ENCODE results near the gene STAC.
"Not testable (repeated sequence)": the region's sequence is repeated elsewhere in the genome, so short reads cannot be mapped to it uniquely, and the experiment has no call there.

The STAC gene

DNA sequence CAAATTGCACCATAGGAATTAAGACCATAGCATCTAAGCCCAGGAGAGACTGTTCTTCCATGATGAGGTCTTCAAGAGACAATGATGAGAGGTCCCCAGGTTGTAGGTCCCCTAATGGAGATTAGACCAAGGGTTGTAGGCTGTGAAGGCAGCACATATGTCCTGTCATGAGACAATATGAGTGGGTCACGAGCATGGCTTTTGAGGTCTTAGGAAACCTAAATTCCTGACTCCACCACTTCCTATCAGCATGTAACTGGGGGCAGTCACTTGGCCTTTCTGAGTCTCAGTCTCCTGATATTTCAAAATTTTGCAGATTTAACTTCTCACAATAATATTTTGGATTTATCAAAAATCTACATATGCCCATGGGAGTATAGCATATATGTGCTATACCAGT is 31.3 kb downstream of the STAC start:
- DNase-seq: no peak

DNA sequence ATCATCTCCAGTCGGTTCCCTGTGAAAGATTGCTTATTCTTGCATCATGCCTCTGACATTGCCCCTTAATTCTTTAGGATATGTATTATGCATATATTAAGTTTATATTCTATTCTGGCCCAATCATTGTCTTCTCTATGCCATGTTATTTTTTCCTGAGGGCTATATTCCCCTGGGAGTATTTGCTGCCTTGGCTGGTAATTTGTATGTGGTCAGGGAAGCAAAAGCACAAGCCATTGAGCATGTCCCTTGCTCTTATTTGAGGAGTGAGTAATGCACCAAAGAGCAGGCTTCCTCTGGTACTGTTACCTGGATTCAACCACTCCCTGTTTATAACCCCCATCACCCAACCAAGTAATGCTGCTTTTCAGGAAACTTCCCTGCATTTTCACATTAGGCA is 36.3 kb downstream of the STAC start:
- DNase-seq: no peak

DNA sequence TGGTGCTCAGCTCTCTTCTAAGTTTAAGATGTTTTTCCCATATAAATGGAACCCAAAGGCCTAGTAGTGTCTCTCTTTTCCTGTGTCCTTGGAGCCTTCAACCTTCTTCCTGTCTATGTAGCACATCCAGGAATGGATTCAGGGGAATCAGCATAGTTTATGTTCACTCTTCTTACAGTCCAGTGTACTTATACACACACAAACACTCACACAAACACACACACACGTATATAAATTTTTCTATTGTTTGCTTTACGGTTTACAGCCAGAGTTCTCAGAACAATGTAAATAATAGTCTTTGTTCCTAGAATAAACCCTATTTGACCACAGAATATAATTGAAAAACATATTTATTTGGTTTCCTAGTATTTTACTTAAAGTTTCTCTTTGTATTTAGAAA is 36.9 kb downstream of the STAC start:
- no peak for DNase-seq

DNA sequence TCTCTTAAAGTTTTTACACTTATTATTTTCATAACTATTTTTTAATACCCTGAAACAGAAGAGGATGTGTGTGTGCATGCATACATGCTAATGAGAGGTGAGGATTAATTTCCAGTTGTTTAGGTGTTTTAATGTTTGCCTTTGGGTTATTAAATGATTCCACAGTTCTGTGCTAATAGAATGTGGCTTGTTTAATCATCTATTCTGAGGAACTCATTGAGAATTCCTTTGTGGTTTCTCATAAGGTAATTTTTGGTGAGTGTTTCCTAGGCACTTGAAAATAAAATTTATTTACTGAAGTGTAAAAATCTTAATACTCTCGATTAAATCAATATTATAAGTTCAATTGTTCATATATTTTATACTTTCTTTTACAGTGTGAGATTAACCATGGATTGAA is 38.0 kb downstream of the STAC start:
- no peak for DNase-seq

DNA sequence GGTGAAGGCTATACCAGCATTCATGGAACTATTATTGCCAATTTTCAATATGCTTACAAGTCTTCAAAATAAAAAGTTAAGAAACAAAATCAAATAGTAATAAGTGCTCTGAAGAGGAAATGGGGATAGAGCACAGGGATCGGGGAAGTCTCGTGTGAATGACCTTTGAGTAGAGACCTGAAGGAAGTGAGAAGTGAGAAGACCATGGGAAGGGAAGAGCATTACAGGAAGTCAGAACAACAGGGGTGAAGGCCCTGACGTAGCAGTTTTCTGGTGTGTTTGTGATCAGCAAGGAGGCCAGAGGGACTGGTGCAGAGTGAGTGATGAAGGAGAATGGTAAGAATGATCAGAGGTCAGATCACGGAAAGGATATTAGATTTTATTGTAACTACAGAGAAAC is 48.1 kb downstream of the STAC start:
- no peak for DNase-seq

DNA sequence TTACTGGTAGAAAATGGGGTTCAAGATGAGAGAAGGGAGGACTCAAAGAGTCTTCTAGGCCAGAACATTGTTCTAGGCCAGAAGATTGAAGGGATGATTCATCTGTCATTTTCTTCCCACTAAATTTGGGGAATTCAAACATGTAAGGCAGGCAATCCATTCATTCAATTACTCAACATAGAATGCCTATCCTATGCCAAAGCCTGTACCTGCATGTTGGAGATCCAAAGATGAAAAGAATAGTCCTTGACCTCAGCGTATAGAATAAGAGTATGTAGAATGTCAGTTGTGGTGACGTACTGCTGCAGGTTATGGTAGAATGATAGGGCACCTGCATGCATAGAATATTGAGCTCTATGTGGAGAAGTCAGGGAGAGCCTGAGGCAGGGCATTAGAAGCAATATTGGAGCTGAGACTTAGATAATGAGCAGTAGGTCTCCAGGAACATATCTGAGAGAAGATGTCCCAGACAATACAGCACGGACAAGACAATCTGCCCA is 49.7 kb downstream of the STAC start:
- DNase-seq: no peak

DNA sequence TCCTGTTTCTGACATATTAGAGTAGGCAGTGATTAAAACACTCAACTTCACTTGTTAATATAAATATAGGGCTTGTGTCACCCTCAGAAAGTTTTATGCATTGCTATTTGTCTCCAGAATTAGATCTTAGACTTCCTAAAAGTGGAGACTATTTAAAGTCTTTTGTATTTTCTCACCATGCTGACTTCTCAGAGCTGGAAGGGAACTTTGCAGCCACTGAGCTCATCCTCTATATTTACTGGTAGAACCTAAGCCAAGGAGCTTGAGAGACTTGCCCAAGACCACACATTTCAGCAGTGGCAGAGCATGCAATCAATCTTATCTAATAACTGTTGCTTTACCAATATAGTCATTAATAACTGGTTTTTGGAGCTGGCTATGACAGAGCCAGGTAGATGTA is 53.2 kb downstream of the STAC start:
- DNase-seq: no peak

DNA sequence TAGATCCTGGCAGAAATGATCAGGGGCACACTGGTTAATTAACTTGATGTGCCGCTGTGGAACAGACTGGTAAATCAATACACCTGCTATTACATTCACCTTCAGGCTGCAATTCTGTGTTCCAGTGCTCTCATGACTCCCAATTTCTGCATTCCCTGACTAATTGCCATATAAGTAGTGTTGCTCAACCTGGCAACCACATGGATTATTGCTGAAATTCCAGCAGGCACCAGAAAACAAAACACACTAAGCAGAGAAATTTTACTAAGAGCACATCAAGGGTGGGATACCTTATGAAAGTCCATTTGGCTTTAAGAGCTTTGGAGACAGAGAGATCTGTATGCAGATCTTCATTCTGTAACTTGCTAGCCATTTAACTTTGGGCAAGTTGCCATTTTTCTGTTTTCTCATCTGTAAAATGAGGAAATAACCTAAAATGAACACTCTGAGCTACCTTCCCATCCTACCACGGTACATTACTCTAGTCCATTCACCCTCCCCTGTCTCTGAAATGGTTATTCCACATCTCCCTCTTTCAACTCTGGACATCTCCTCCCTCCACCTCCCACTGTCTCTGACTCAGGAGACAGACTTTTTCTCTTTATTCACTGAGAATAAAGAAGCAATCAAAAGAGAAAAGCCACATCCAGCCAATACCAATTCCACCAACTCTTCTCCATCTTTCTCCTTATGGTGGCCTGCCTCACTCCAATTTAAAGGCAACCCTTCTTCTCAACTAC is 54.6 kb downstream of the STAC start:
- peak; percentile 4 for DNase-seq

DNA sequence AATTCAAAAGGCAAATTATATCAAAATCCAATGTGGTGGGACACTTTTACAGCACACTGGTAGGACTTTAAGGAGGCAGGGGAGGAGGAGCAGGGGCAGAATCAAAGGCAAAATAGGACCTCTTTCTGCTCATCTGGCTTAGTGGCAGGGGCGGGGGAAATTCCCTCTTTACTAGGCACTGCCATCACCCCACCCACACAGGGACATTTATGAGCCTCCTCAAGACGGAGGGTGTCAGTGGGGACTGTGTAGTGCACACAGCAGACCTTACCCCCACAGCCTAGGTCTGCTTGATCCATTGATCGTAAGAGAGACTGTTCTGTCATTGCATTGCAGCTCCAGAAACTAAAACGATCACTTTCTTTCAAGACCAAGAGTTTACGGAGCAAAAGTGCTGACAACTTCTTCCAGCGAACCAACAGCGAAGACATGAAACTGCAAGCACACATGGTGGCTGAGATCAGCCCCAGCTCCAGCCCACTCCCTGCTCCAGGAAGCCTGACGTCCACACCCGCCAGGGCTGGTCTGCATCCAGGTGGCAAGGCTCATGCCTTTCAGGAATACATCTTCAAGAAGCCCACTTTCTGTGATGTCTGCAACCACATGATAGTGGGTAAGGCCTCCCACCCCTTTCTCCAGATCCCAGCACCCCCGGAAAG is 62.9 kb downstream of the STAC start:
- DNase-seq: no peak

DNA sequence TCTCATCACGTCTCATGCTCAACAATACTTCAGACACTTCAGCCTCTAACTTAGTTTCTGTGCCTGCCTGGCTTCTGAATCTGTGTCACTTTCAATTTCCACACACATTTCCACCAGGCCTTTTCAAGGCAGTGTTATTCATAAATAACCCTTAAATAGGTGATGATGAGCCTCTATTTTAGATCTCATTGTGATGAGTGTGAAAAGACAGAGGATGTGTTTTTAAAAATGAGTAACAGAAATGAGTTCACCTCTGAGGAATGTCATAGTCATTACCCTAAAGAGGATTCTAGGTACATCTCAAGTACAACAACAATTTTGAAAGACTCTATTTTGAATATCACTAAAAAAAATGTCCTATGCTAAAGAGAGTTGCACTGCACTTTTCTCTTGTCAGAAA is 64.6 kb downstream of the STAC start:
- no peak for DNase-seq

DNA sequence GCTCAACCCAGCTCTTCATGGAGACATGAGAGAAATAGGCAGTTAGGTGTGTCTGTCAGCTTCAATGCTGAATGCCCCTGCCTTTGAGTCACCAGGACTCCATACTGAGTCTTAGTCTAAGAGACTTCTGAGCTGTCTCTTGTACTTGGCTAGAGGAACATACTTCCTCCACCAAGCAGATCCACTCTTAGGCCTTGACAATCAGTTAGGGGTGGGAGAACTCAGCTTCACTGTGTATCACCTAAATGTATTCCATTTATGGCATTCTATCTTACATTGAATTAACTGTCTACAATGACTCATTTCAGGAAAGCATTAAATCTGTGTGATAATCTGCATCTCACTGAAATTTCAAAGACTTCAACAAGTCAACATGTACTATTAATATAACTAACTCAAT is 66.0 kb downstream of the STAC start:
- no peak for DNase-seq

DNA sequence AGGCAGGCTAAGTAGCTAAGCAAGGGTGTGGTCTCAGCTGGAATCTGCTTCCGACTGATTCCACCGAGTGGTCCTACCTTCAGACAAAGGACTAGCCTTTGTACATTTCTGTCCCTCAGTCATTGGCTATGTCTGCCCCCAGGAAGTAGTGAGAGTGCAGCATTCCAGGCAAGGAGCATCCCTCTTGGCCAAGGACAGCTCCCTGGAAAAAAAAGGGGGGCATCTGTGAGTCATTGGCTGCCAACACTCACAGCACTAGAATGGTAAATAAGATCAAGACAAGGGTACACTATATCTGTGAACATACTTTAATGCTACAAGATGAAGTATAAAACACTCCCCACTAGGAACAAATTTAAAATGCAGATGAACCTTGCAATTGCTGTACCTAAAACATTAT is 66.8 kb downstream of the STAC start:
- DNase-seq: no peak

DNA sequence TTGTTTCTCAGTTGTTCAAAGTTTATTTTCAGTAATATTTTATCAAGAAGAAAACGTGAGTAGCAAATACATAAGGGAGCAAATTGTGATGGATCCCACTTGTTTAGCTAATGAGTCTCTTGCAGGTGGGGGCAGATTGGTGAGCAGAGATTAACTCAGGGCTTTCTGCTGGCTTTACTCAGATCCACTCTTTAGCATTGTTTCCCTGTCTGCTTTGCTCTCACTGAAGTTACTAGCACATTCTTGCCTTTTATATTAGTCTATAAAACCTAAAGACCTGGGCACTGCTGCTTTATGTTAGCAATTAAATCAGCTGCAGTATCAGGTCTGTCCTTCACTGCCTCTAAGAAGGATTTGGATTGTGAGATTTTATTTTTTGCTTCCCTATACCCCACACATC is 71.5 kb downstream of the STAC start:
- DNase-seq: no peak

DNA sequence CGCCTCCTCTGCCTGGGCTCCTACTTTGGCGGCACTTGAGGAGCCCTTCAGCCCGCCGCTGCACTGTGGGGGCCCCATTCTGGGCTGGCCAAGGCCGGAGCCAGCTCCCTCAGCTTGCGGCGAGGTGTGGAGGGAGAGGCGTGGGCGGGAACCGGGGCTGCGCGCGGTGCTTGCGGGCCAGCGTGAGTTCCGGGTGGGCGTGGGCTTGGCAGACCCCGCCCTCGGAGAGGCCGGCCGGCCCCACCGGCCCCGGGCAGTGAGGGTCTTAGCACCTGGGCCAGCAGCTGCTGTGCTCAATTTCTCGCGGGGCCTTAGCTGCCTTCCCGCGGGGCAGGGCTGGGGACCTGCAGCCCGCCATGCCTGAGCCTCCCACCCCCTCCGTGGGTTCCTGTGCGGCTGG is 72.9 kb downstream of the STAC start:
- DNase-seq: not testable (repeated sequence)

DNA sequence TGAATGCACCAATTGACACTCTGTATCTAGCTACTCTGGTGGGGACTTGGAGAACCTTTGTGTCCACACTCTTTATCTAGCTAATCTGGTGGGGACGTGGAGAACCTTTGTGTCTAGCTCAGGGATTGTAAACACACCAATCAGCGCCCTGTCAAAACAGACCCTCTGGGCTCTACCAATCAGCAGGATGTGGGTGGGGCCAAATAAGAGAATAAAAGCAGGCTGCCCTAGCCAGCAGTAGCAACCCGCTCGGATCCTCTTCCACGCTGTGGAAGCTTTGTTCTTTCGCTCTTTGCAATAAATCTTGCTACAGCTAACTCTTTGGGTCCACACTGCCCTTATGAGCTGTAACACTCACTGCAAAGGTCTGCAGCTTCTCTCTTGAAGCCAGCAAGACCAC is 73.6 kb downstream of the STAC start:
- not testable (repeated sequence) for DNase-seq

DNA sequence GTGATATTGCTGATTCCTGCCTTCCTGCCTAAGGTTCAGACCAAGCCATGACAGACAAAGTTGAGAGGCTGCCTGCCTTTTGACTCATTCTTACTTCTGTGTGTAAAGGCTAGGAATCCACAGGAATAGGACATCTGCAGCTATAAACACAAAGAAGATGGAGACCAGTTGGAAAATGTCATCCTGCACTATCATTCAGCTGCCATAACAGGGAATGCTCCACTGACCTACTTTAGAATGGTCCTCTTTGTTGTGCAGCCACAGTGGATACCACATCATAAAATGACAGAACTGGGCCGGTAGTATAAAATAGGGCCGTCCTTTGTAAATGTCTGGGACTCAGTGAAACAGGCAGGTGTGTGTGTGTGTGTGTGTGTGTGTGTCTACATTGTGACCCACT is 75.1 kb downstream of the STAC start:
- DNase-seq: no peak

DNA sequence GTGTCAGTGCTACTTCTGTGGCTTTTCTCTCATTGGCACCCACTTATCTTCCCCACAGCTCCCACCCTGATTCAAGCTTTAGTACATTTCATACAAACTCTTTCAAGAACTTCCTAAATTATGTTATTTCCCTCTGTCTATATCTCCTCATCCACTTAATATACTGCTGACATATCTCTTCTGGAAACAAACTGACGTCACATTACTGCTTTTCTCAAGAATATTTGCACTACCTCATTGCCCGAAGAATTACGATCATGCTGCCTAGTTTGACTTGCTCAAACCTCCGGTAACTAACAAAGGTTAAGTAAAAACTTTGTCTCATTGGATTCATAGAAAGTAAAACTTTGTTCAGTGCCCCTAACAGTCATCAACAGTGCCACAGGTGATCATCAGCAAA is 76.5 kb downstream of the STAC start:
- no peak for DNase-seq

DNA sequence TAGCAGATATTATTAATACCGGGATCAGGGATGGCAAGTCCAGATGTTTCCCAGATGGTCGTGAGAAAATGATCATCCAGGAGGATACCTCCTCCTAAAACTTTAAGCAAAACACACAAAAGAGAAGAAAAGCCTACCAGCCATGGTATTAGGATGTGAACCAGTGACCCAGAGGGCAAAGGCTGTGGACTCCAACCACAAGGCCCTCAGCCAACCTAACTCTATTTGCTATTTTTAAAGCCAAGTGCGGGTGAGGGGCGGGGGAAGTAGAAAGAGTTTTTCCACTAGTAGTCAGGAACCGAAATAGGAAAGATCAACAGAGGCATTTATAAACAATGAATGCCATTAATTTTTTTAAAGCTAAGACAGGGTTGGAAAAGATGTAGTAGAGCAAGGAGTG is 77.4 kb downstream of the STAC start:
- DNase-seq: no peak

DNA sequence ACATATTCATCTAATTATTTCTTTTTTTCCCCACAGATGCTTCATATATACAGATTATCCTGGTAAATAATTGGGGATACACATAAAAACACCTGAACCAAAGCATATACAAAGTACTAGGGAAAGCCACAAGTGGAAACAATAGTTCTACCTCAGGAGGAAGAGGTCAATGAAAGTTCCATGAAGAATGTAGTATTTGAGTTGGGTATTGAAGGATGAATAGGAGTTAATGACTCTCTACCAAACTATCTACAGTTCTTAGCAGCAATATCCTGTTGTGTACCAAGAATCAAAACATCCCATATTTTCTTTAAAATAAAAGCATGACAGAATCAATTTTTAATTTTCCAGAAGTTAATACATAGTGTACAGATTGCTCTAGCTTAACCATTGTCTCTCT is 78.9 kb downstream of the STAC start:
- DNase-seq: no peak

DNA sequence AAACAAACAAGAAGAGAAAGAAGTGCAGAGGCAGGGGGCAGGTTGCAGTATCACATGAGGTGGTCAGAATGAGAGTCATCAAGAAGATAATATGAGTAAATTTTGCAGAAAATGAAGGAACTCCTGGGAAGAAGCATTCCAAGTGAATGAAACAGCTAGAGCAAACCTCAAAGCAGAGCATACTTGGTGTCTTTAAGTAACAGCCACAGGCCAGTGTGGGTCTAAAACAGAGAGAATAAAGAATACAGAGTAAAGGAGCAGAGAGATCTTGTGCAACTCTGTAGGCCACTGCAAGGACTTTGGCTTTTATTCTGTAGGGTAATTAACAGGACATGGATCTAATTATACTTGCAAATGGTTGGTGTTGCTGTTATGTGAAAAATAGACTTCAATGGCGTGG is 81.3 kb downstream of the STAC start:
- DNase-seq: no peak

DNA sequence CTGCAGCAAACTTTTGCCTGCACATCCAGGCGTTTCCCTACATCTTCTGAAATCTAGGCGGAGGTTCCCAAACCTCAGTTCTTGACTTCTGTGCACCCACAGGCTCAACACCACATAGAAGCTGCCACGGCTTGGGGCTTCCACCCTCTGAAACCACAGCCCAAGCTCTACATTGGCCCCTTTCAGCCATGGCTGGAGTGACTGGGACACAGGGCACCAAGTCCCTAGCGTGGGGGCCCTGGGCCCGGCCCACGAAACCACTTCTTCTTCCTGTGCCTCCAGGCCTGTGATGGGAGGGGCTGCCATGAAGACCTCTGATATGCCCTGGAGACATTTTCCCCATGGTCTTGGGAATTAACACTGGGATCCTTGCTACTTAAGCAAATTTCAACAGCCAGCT is 91.7 kb downstream of the STAC start:
- not testable (repeated sequence) for DNase-seq

DNA sequence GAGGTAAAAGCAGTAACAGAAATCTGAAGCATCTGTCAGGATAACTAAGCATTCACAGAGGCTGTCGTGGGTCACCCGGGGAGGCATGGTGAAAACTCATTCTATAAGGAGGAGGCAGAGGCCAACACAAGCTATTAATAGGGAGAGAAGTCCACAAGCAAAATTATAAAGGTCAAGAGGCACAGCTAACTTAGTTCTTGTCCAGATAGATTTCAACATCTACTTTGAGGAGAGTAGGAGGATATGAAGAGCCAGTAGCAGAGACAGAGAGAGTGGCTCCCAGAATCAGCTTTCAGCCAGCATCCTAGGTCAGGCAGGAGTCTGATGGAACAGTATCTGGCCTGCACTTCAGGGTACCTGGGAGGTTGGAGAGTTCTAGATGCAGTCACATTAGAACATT is 95.3 kb downstream of the STAC start:
- no peak for DNase-seq

DNA sequence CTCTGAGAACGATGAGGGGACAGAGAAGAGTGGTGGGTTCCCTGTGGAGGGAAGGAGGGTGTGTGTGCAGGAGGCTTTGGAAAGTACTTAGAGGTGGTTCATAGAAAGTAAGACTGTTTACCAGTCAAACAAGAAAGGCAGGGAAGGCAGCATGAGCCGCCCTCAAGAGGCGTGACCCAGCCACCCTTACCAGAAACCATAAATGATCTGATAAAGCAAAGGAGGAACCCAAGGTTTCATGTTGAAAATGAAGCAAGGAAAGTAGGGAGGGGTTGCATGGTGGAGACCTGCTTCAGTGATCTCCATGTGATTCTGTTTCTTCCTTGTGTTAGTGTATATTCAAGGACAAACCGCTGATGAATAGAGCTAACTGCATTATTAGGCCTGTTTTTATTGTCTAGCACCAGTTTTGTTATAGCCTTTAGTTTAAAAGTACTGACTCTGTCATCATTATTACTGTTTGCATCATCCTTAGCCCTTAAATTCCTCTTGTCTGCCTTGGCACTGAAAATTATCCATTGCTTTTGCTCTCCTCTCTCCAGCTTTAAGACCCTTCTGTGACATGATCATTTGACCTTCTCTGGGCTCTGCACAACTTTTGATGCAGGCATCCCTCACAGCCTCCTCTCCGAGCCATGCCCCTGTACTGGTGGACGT is 96.1 kb downstream of the STAC start:
- no peak for DNase-seq

DNA sequence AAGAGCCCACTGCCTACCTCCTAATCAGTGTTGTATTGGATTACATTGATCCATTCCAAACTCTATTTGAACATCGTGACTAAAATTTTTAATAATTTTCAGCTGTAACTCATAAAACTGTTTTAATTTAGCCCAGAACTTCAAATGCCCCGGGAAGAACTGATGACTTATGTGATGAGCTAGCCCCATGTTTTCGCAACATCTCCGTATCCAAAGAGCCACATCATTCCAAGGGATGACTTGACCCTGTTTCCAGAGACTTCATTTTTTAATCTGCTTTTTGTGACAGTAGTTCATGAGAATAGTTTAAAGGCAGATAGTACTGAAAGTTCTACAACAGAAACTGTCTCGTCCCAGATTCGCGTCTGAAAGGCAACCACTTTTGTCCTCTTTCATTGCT is 97.4 kb downstream of the STAC start:
- no peak for DNase-seq
